ENCODE data around the gene NAGLU. TPM values are rescaled to one million over a fixed set of nuclear protein-coding genes. Genes with fewer than 3 reads are reported as not detected.

NAGLU gene
- total and polyA plus RNA-seq, 8 donors: 11.7 to 55.8 (median 21.1) TPM

- WGBS, 5 donors: 10 to 17% (median 10%) methylated on average over 35 to 60 of the region's 60 CpGs
- peaks cover 28 to 64% (median 46%) of the 10 kb centered on the region in 4 donors for H3K4me1 ChIP-seq
- H3K27me3 ChIP-seq: no peaks in the 10 kb centered on the region
- intact Hi-C loops (cut with DNase I; ENCODE audit: low total_unique reads): no loop called here
- TF ChIP-seq CTCF (IDR thresholded peaks at IDR 0.05) (peak in 5 of 7 experiments; percentile 27 to 65 (median 48)), EP300 (IDR thresholded peaks at IDR 0.05) (no peak), POLR2AphosphoS5 (IDR thresholded peaks at IDR 0.05) (peak; percentile 40 to 57 (median 41))
- no peaks in the 10 kb centered on the region for H3K36me3 ChIP-seq
- H3K27ac ChIP-seq: peak overlapping the region; percentile 80 to 91 (median 88)
- DNase-seq: peak; percentile 70 to 91
- H3K9me3 ChIP-seq: no peaks in the 10 kb centered on the region
- peak overlapping the region; percentile 43 to 57 (median 48) for H3K4me3 ChIP-seq
These were observed 4.3 kb upstream of the NAGLU start for GRCh38 chr17:42531455-42532354.

DNA sequence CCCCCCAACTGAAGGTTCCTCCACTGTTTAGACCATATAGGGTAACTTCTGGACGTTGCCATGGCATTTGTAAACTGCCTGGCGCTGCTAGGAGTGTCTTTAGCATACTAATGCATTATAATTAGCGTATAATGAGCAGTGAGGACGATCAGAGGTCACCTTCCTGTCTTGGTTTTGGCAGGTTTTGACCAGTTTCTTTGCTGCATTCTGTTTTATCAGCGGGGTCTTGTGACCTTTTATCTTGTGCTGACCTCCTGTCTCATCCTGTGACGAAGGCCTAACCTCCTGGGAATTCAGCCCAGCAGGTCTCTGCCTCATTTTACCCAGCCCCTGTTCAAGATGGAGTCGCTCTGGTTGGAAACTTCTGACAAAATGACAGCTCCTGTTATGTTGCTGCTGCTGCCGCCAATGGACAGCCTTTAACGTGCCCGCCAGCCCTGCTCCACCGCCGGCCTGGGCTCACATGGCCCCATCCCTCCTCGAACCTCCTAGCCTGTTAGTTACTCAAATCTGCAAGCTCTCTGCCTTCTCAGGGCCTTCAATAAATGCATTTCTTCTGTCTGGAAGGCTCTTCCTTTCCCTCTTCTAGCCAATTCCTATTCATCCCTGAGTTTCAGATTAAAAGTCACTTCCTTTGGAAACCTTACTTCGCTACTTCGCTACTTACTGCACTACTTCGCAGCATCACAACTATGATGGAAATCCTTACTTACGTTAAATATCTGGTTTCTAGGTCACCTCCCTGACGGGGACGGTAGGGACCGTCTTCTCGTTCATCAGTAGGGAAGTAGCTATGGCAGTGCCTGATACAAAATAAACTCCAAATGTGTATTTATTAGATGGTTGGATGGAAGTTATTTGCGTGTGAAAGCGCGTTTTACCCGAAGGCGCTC lies 640 bp upstream of the NAGLU start:
- Histone ChIP-seq H3K4me1 (peaks cover 31 to 53% (median 51%) of the 10 kb centered on the region in 4 donors), H3K9me3 (no peaks in the 10 kb centered on the region), H3K36me3 (peaks cover 14 to 24% (median 22%) of the 10 kb centered on the region in 4 donors), H3K27ac (peak overlapping the region; percentile 93 to 98 (median 97)), H3K4me3 (peak overlapping the region; percentile 62 to 73 (median 64)), H3K27me3 (no peaks in the 10 kb centered on the region)
- DNase-seq: no peak
- WGBS, 5 donors: 39 to 47% (median 41%) methylated on average over 26 of the region's 26 CpGs
- intact Hi-C loops (cut with DNase I; ENCODE audit: low total_unique reads): no loop called here
- TF ChIP-seq EP300 (IDR thresholded peaks at IDR 0.05) (no peak), POLR2A (IDR thresholded peaks at IDR 0.05) (no peak), CTCF (IDR thresholded peaks at IDR 0.05) (no peak), POLR2AphosphoS5 (IDR thresholded peaks at IDR 0.05) (no peak)

GRCh38 chr17:42536372-42537155 lies 523 bp downstream of the NAGLU start:
- whole genome bisulfite sequencing, 5 donors: 0 to 1% (median 1%) methylated on average over 12 to 65 of the region's 65 CpGs

More at GRCh38 chr17:42536372-42537155, 523 bp downstream of the NAGLU start:
- Histone ChIP-seq H3K27ac (peak overlapping the region; percentile 93 to 98 (median 97)), H3K9me3 (no peaks in the 10 kb centered on the region), H3K27me3 (no peaks in the 10 kb centered on the region), H3K36me3 (peaks cover 20 to 35% (median 30%) of the 10 kb centered on the region in 4 donors), H3K4me1 (peaks cover 29 to 46% (median 41%) of the 10 kb centered on the region in 4 donors), H3K4me3 (peak overlapping the region; percentile 62 to 73 (median 64))
- TF ChIP-seq POLR2A (IDR thresholded peaks at IDR 0.05): no peak
- no peak for TF ChIP-seq EP300 (IDR thresholded peaks at IDR 0.05)
- peak; percentile 35 to 79 (median 52) for TF ChIP-seq POLR2AphosphoS5 (IDR thresholded peaks at IDR 0.05)
- no peak for TF ChIP-seq CTCF (IDR thresholded peaks at IDR 0.05)
- intact Hi-C loops (cut with DNase I; ENCODE audit: low total_unique reads): no loop called here
- peak; percentile 90 to 93 for DNase-seq
